GM18951 (cell line): ENCODE data around the gene RAD17.
A peak's percentile ranks its signal among the peaks of the same experiment; 100 is the strongest.
"Not testable (repeated sequence)": the region's sequence is repeated elsewhere in the genome, so short reads cannot be mapped to it uniquely, and the experiment has no call there.

Source experiments
- POLR2A ChIP-seq: IDR thresholded peaks from 4 replicates; pipeline ENCODE4 v1.6.1; 2011; ENCODE audit warnings: mild to moderate bottlenecking; ENCODE audit not compliant: insufficient read length, insufficient read depth; ENCODE audit errors: extremely low read depth
- in situ Hi-C: fragments of 300-500 bp; cut with MboI; formaldehyde crosslinking; loops from one replicate; pipeline ENCODE4 v1.12.0; 2022; ENCODE audit warnings: low sequenced_read_pairs, mixed read lengths, inconsistent platforms; ENCODE audit not compliant: unreplicated experiment

Gene RAD17

GRCh38 chr5:69364414-69364813 lies 5.2 kb upstream of the RAD17 start:
- in situ Hi-C loops: no loop called here
- TF ChIP-seq POLR2A: no peak

- in situ Hi-C loops: no loop called here
- TF ChIP-seq POLR2A: no peak
Observed at GRCh38 chr5:69364850-69365249, 4.8 kb upstream of the RAD17 start.

- in situ Hi-C loops: no loop called here
- no peak for TF ChIP-seq POLR2A
Observed at GRCh38 chr5:69367697-69368279, 1.8 kb upstream of the RAD17 start.

- TF ChIP-seq POLR2A: no peak
- in situ Hi-C loops: no loop called here
Observed at GRCh38 chr5:69368458-69369339, 919 bp upstream of the RAD17 start.

GRCh38 chr5:69370335-69370734 lies 717 bp downstream of the RAD17 start:
- in situ Hi-C loops: not testable (repeated sequence)

- in situ Hi-C loops: no loop called here
- TF ChIP-seq POLR2A: no peak
Observed at GRCh38 chr5:69372394-69372793, 2.8 kb downstream of the RAD17 start.

GRCh38 chr5:69374911-69375446 lies 5.4 kb downstream of the RAD17 start:
- in situ Hi-C loops: no loop called here
- no peak for TF ChIP-seq POLR2A

- in situ Hi-C loops: no loop called here
- TF ChIP-seq POLR2A: no peak
Observed at GRCh38 chr5:69378376-69378775, 8.8 kb downstream of the RAD17 start.

- in situ Hi-C loops: no loop called here
- no peak for TF ChIP-seq POLR2A
Observed at GRCh38 chr5:69404659-69405330, 35.2 kb downstream of the RAD17 start.

GRCh38 chr5:69414885-69415583 lies 45.4 kb downstream of the RAD17 start, which contains the start of gene MARVELD2:
Gene MARVELD2 (plus strand): TSS chr5:69415116. CDS start chr5:69419386, 4,270 bp downstream.
- in situ Hi-C loops: no loop called here

GRCh38 chr5:69415584-69415958 lies 46.0 kb downstream of the RAD17 start:
- in situ Hi-C loops: no loop called here
- TF ChIP-seq POLR2A: no peak

More at GRCh38 chr5:69414885-69415583, 45.4 kb downstream of the RAD17 start, which contains the start of gene MARVELD2:
- peak; percentile 39 for TF ChIP-seq POLR2A

GRCh38 chr5:69416180-69416579 lies 46.6 kb downstream of the RAD17 start:
- in situ Hi-C loops: no loop called here
- no peak for TF ChIP-seq POLR2A

GRCh38 chr5:69416699-69417098 lies 47.1 kb downstream of the RAD17 start:
- in situ Hi-C loops: no loop called here
- no peak for TF ChIP-seq POLR2A

GRCh38 chr5:69418554-69418953 lies 48.9 kb downstream of the RAD17 start:
- no peak for TF ChIP-seq POLR2A

More at GRCh38 chr5:69418554-69418953, 48.9 kb downstream of the RAD17 start:
- in situ Hi-C loops: no loop called here
